Fibroblast of skin of left biceps (primary cell): ENCODE data around the gene CMIP.

Experiments
- DNase-seq, 2 experiments: peaks; one replicate each; pipeline ENCODE4 v3.0.0-alpha.2; 2013; ENCODE audit warnings: low read depth in 2 of 2

Gene CMIP

GRCh38 chr16:81702506-81702905 is 257.9 kb downstream of the CMIP start:
- DNase-seq = no peak

DNA sequence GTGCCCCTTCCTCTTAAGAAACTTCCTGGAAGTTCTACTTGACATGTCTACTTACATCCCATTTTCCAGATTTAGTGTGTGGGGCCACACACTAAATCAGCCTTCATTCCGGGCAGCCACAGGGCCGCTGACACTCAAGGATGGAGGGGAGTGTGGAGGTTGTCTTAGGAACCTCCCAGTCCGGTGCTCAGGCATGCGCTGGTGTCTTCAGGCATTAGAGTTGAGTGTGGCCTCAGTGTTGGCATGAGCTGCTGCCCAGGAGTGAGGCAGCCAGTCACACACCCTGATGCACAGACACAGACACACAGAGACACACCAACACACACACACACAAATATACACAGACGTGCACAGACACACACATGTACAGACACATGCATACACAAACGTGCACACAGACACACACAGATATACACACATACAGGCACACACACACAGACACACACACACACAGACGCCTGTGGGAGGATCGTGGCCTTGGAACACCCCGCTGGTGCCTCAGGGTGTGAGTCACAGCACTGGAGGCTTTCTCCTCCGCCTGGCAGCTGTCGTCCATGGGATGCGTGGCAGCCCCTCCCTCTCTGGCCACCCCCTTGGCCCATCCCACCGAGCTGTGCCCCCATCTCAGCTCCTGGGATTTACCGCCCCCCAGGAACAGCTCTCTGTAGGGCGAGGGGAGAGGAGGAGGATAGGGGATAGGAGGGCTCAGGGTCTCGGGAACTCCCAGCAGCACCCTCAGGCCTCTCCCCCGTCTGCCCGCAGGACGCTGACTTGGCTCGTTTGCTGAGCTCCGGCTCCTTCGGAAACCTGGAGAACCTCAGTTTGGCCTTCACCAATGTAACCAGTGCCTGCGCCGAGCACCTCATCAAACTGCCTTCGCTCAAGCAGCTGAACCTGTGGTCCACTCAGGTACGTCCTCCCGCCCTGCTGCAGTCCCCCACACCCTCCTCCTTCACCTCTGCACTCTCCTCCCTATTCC is 258.9 kb downstream of the CMIP start:
- peak; percentile 68 to 69 for DNase-seq

GRCh38 chr16:81705261-81705660 is 260.7 kb downstream of the CMIP start:
- DNase-seq = no peak

- no peak for DNase-seq
Measured at GRCh38 chr16:81706327-81707295, 262.0 kb downstream of the CMIP start.

DNA sequence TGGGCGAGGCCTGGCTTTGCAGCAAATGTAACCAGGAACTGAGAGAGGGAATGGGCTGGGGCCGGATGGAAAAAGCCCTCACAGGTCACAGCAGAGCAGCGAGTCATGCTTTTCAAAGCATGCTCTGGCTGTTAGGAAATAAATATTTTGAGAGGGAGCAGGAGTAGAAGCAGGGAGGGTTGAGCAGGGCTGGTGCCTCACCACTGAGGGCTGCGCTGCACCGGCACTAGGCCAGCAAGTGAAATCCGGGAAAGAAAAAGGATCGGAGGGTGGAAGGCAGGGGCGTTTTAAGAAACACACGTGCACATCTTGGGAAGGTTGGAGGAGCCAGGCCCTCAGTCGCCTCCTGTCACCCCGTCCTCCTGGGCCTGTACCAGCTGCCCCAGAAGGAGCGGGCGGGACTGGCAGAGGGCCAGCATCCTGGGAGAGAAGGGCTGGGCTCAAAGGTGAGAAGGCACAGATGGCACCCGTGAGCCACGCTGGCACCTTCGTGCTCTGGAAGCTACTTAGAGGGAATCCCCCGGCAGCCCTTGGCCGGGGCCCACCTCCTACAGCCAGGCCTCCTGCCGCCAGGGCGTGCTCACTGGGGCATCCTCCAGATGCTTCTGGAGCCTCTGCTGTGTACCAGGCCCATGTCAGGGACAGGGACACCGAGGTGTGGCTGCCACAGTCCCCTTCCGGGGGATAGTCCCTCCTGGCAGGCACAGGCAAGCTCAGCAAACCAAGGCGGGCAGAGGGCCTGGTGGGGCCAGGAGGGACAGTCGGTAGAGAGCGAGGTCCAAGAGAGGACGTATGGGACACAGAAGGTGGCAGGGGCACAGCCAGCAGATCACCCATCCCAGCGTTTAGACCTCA is 263.0 kb downstream of the CMIP start:
- no peak for DNase-seq

GRCh38 chr16:81708266-81709015 is 263.8 kb downstream of the CMIP start:
- DNase-seq = no peak

DNA sequence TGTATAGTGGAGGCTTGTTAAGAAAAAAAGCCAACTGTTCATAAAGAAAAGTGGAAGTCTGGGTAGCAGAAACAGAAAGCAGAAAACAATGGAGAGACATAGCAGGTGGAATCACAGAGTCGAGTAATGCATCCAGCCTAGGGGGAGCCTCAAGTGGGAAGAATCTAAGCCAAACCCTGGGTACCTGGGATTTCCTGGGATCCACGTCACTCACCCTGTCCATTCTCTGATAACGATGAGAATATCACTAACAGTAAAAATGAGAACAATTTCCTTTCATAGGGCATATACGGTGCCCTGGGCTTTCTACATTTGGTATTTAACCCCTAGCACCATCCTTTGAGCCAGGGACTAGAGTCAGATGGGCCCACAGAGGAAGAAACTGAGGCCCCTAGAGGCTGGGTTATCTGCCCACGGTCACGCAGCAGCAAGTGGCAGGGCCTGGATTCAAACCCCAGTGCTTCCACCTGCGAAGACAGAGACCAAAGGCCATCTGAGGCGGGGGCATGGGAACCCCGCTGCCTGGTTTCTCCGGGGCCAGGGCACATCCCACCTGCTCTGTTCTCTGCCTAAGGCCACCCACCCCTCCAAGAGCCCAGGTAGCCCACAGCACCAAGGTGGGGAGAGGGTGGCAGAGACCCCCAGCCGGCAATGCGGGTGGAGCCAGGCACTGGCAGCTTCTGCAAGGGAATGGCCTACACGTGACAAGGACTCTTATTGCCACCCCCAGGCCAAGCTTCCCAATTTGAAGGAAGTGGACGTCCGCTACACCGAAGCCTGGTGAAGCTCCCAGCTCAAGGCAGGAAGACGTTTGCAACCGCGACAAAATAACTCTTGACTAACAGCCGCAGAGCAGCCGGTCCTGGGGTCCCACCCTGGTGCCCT is 264.6 kb downstream of the CMIP start:
- DNase-seq = no peak

DNA sequence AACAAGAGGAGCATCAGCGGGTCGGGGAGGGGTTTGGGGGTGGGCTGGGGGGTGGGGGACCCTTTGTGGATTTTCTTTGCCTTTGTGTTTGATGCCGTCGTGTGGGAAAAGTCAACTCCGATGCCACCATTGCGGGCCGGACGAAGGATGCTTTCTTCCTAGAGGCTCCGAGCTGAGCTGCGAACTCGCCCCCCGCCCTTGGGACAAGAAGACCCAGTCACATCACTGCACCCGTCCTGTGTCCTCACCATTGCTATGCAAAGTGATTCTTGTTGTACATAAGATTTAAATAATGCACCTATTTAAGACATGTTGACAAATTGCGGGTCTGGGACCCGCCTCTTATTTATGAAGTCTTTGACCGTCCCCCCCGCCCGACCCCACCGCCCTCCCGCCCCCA is 265.4 kb downstream of the CMIP start:
- no peak for DNase-seq

DNA sequence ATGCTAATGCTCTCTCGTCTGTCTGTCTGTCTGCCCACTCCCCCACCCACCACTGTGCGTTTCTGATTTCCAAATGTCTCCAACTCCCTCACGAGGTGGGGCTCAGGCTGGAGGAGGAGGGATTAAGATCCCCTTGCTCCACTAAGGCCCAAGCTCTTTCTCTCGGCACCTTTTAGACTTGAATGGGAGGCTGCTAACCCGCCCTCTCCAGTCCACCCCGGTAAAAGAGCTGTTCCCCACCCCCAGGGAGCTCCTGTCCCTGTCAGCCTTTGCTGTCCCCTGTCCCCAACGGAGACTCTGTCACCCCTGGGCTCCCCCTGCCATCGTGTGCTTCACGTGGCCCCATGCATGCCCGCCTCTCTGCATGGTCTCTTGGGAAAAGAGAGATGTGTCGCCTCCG is 266.0 kb downstream of the CMIP start:
- no peak for DNase-seq

GRCh38 chr16:81711657-81712319 is 267.2 kb downstream of the CMIP start:
- peak; percentile 72 to 74 for DNase-seq

- DNase-seq = no peak
Measured at GRCh38 chr16:81712681-81713080, 268.1 kb downstream of the CMIP start.

- DNase-seq = no peak
Measured at GRCh38 chr16:81713295-81713772, 268.7 kb downstream of the CMIP start.

- DNase-seq = no peak
Measured at GRCh38 chr16:81713796-81714195, 269.2 kb downstream of the CMIP start.

DNA sequence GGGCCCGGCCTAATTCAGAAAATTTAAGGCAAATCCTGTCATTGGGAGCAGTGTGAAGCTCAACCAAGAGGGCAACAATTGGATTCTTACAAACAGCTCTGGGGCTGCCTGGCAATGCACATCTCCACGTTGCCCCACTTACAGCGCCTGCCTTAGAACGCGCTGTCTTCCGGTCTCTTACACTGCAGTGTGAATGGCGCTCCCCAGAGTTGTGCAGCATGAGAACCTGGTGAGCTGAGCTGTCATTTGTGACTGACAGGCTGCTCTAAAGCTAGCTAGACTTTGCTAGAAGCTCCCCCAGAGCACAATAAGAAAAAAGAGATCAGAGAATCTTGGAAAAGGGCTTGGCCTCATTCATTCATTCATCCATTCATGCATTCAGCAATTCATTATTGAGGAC is 270.0 kb downstream of the CMIP start:
- no peak for DNase-seq

DNA sequence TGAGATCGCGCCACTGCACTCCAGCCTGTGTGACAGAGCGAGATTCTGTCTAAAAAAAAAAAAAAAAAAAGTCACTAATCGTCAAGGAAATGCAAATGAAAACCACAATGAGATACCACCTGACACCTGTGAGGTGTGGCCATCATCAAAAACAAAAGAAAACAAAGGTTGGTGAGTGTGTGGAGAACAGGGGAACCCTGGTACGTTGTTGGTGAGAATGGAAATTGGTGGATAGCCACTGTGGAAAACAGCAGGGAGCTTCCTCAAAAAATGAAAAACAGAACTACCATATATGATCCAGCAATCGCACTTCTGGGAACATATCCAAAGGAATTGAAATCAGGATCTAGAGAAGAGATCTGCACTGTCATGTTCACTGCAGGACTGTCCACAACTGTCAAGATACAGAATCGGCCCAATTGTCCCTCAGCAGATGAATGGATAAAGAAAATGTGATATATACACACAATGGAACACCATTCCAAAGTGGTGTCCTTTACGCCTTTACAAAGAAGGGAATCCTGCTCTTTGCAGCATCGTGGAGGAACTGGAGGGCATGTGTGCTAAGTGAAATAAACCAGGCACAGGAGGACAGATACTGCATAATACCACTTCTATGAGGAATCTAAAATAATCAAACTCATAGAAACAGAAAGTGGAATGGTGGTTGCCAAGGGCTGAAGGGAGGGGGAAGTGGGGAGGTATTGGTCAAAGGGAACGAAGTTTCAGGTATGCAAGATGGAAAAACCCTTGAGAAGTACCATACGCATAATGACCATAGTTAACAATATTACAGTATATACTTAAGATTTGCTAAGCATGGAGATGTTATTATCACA is 271.0 kb downstream of the CMIP start:
- DNase-seq = no peak

DNA sequence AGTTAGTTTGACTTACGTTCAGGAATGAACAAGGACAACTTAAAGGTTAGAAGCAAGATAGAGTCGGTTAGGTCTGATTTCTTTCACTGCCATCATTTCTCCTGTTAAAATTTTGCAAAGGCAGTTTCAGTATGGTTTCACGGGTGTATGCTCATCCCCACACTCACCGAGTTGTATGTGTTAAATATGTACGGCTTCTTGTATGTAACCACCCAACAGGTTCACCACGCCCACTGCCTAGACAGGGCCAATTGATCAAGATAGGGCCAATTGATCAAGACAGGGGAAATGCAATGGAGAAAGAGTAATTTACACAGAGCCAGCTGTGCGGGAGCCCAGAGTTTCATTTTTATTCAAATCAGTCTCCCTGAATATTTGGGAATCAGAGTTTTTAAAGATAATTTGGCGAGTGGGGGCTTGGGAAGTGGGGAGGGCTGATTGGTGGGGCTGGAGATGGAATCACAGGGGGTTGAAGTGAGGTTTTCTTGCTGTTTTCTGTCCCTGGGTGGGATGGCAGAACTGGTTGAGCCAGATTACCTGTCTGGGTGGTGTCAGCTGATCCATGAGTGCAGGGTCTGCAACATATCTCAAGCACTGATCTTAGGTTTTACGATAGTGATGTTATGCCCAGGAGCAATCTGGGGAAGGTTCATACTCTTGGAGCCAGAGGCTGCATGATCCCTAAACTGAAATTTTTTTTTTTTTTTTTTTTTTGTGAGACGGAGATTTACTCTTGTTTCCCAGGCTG is 272.0 kb downstream of the CMIP start:
- no peak for DNase-seq

GRCh38 chr16:81717662-81718189 is 273.1 kb downstream of the CMIP start:
- DNase-seq = no peak
